GM10266 (cell line): Measurements from ENCODE around the gene OR52B4.
"Not testable (repeated sequence)": the region's sequence is repeated elsewhere in the genome, so short reads cannot be mapped to it uniquely, and the experiment has no call there.

Experiments used
- DNase-seq: peaks from one replicate; pipeline ENCODE4 v3.0.0; 2012; ENCODE audit errors: extremely low spot score
- CTCF ChIP-seq: IDR thresholded peaks from 2 replicates; pipeline ENCODE4 v1.5.1; 2012; ENCODE audit warnings: mild to moderate bottlenecking, low read depth; ENCODE audit not compliant: control insufficient read depth, insufficient read depth; ENCODE audit errors: missing control alignments

Gene OR52B4

GRCh38 chr11:4368286-4368685, at the start of gene OR52B4:
TSS of gene OR52B4 (minus strand) at chr11:4368386. CDS start at chr11:4368295, 91 bp downstream.
- no peak for DNase-seq
- no peak for TF ChIP-seq CTCF

DNA sequence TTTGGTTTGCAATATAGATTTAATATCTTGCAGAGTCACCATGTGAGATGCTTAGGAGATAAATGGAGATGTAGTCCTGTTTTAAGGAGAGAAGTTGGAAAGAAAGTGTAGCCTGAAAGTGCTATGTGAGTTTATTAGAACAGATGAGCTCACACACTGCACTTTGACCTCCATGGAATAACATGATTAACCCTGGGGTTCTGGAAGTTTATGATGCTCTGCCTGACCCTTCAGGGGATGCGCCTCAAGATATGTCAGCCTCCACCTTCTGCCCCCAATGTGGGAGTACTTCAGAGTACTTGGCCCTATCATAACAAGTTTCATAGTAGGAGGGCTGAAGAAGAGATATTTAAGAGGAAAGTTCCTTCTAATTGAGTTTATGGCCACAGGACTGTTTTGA, 48.6 kb upstream of the OR52B4 start:
- no peak for DNase-seq

GRCh38 chr11:4416306-4416705, 48.1 kb upstream of the OR52B4 start:
- DNase-seq: no peak
- TF ChIP-seq CTCF: no peak

More for the DNA sequence above, 48.6 kb upstream of the OR52B4 start:
- no peak for TF ChIP-seq CTCF

DNA sequence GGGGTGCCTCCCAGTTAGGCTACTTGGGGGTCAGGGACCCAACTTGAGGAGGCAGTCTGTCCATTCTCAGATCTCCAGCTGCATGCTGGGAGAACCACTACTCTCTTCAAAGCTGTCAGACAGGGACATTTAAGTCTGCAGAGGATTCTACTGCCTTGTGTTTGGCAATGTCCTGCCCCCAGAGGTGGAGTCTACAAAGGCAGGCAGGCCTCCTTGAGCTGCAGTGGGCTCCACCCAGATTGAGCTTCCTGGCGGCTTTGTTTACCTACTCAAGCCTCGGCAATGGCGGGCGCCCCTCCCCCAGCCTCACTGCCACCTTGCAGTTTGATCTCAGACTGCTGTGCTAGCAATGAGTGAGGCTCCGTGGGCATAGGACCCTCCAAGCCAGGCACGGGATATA, 38.0 kb upstream of the OR52B4 start:
- not testable (repeated sequence) for DNase-seq

DNA sequence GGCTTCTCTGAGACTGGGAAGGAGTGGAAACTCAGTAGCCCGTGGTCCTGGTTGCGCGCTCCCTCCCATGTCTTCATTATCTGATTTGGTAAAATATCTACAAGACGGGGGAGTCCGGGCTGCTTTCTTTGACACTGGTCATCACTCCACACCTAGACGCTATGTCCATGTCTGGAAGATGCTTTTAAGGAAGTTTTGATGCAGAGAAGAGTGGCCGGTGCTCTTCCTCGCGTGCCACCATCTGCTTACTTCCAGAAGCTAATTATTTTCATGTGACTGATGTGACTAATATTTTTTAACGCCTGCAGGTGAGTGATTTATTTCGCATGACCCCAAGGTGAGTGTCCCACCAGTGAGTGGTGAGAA, 25.7 kb upstream of the OR52B4 start:
- DNase-seq: no peak
- no peak for TF ChIP-seq CTCF

DNA sequence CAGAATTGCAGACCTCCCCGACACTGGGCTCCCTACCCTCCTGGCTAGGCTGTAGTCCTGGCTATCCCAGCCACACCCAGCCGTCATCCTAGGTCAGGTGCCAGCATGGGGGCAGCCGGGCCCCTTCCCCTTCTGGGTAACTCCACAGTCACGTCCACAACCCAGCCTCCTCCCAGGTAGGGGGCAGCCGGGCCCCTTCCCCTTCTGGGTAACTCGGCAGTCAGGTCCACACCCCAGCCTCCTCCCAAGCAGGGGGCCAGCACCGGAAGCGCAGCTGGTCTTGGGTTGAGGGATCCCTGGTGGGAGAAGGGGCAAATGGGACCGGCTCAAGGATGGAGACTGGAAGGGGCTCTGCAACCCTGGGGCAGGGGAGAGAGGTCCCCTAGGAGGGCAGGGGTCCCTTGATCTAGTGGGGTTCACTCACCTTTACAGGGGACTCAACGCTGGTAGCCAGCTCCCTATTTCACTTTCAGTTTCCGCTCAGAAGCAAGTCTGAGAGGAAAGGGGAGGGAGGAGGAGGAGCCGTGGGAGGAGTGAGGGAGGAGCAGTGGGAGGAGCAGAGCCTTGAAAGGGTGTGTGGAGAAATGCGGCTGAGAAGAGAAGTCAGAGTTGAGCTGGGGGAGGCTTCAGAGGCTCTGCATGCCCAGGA, 25.1 kb upstream of the OR52B4 start, which contains the start of gene TRIM21:
TSS of gene TRIM21 (minus strand) at position 494 of the 649 bp plus-strand sequence. CDS start 3,293 bp downstream, outside the sequence.
- no peak for TF ChIP-seq CTCF
- peak; percentile 82 for DNase-seq

GRCh38 chr11:4388221-4388620, 20.0 kb upstream of the OR52B4 start:
- DNase-seq: no peak
- TF ChIP-seq CTCF: no peak

- no peak for DNase-seq
- no peak for TF ChIP-seq CTCF
These were observed 18.0 kb upstream of the OR52B4 start for GRCh38 chr11:4385978-4386740.
